ENCODE results near the gene BEST2.
A peak's percentile ranks its signal among the peaks of the same experiment; 100 is the strongest.
"Not testable (repeated sequence)": the region's sequence is repeated elsewhere in the genome, so short reads cannot be mapped to it uniquely, and the experiment has no call there.

Gene BEST2

DNA sequence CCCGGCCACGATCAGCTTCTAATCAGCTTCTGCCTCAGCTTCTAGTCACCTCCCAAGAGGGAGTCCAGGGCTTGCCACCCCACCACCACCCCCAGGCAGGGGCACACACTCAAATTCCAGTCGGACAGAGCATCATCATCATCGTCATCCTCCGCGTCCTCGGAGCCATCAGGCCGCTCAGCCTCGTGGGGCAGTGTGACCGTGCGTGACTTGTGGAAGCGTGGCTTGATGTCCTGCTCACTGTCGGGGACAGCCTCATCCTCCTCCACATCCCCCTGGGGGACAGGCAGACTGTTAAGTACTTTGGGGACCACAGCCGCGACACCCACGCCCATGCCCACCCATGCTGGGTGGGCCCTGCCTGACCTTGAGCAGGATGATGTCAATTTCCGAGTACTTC, 40.4 kb upstream of the BEST2 start:
- H3K27ac ChIP-seq = peak overlapping the region; percentile 7; the same call in 1 of the 2 replicates
- DNase-seq (ENCODE audit: low spot score) = no peak
- TF ChIP-seq, protein P1, sequence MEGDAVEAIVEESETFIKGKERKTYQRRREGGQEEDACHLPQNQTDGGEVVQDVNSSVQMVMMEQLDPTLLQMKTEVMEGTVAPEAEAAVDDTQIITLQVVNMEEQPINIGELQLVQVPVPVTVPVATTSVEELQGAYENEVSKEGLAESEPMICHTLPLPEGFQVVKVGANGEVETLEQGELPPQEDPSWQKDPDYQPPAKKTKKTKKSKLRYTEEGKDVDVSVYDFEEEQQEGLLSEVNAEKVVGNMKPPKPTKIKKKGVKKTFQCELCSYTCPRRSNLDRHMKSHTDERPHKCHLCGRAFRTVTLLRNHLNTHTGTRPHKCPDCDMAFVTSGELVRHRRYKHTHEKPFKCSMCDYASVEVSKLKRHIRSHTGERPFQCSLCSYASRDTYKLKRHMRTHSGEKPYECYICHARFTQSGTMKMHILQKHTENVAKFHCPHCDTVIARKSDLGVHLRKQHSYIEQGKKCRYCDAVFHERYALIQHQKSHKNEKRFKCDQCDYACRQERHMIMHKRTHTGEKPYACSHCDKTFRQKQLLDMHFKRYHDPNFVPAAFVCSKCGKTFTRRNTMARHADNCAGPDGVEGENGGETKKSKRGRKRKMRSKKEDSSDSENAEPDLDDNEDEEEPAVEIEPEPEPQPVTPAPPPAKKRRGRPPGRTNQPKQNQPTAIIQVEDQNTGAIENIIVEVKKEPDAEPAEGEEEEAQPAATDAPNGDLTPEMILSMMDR (conservative IDR thresholded peaks at IDR 0.05; ENCODE audit: low read depth) = no peak
- CTCF ChIA-PET = interaction anchor here (0.7 to 1.0 kb wide), 2 partner anchors 14 to 137 kb away, joined by 3 read pairs; no protein-coding TSS in a partner anchor
- POLR2A ChIA-PET (ENCODE audit: low non-redundant PET) = no interaction called here

GRCh38 chr19:12712077-12712476, 39.5 kb upstream of the BEST2 start:
- H3K27ac ChIP-seq = peak overlapping the region; percentile 39
- TF ChIP-seq, protein P1 (conservative IDR thresholded peaks at IDR 0.05; ENCODE audit: low read depth) = peak; percentile 66
- POLR2A ChIA-PET (ENCODE audit: low non-redundant PET); DNase-seq (ENCODE audit: low spot score); CTCF ChIA-PET: not testable (repeated sequence)

DNA sequence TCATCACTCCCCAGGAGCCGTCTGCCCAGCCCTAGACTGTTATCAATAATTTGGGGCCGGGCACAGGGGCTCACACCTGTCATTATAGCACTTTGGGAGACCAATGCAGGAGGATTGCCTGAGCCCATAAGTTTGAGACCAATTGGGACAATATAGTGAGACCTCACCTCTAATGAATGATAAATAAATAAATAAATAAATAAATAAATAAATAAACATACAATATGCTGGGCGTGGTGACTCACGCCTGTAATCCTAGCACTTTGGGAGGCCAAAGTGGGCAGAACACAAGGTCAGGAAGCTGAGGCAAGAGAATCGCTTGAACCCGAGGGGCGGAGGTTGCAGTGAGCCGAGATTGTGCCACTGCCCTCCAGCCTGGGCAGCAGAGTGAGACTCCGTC, 38.3 kb upstream of the BEST2 start:
- CTCF ChIA-PET = interaction anchor here (0.7 kb wide), 1 partner anchor 601 kb away, joined by 7 read pairs; no protein-coding TSS in a partner anchor
- not testable (repeated sequence) for DNase-seq (ENCODE audit: low spot score)
- H3K27ac ChIP-seq = peak overlapping the region; percentile 39
- POLR2A ChIA-PET (ENCODE audit: low non-redundant PET) = interaction anchor here (0.6 kb wide), 1 partner anchor 13 kb away, joined by 3 read pairs; no protein-coding TSS in a partner anchor

DNA sequence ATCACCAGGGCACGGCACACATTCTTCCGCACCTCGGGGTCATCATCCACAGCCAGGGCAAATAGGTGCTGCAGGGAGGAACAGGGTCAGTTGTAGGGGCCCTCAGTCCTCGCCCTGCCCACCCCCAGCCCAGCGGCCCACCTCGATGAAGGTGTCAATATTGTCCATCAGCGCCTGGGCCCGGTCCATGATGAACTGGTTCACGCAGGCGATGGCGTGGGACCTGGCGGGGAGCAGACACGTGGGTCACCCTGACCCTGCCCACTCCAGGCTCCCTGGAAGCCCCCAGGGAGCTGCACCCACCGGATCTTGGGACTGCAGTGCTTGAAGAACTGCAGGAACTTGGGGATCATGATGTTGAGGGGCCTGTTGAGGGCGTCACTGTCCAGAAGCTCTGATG, 36.5 kb upstream of the BEST2 start:
- TF ChIP-seq, protein P1 (conservative IDR thresholded peaks at IDR 0.05; ENCODE audit: low read depth) = no peak
- no peak for DNase-seq (ENCODE audit: low spot score)
- ChIA-PET POLR2A (ENCODE audit: low non-redundant PET) (no interaction called here), CTCF (interaction anchor here (0.6 kb wide), 1 partner anchor 42 kb away, joined by 4 read pairs; no protein-coding TSS in a partner anchor)
- peak overlapping the region; percentile 91; the same call in 1 of the 2 replicates for H3K27ac ChIP-seq

GRCh38 chr19:12715929-12716328, 35.7 kb upstream of the BEST2 start:
- H3K27ac ChIP-seq = peak overlapping the region; percentile 91
- ChIA-PET POLR2A (ENCODE audit: low non-redundant PET) (interaction anchor here (0.6 kb wide), 1 partner anchor 57 kb away, joined by 8 read pairs; no protein-coding TSS in a partner anchor), CTCF (interaction anchor here (1.7 kb wide), 1 partner anchor 131 kb away, joined by 9 read pairs; no protein-coding TSS in a partner anchor)
- no peak for DNase-seq (ENCODE audit: low spot score)
- TF ChIP-seq, protein P1 (conservative IDR thresholded peaks at IDR 0.05; ENCODE audit: low read depth) = no peak

- POLR2A ChIA-PET (ENCODE audit: low non-redundant PET) = no interaction called here
- H3K27ac ChIP-seq = peak overlapping the region; percentile 91
- CTCF ChIA-PET = interaction anchor here (0.6 to 0.8 kb wide), 2 partner anchors 13 to 38 kb away, joined by 3 to 4 read pairs; no protein-coding TSS in a partner anchor
- TF ChIP-seq, protein P1 (conservative IDR thresholded peaks at IDR 0.05; ENCODE audit: low read depth) = no peak
- no peak for DNase-seq (ENCODE audit: low spot score)
Measured at GRCh38 chr19:12720296-12720695, 31.3 kb upstream of the BEST2 start.

Data from RWPE1 (cell line).